Esophagus muscularis mucosa (tissue), 4 donors: ENCODE data around the gene CGB7.

Experiments
- CTCF ChIP-seq, 3 experiments: fragments of 200-600 bp in 2 of 3; fragments of 450-650 bp in 1 of 3; sonication (generic) in 2 of 3; IDR thresholded peaks; one replicate each; pipeline ENCODE4 v1.5.1; 2017 to 2019; ENCODE audit warnings: antibody characterized with exemption in 3 of 3, mild to moderate bottlenecking in 2 of 3, moderate library complexity in 1 of 3
- EP300 ChIP-seq: sonication (generic); formaldehyde crosslinking; IDR thresholded peaks from one replicate; pipeline ENCODE4 v1.6.1; 2017; ENCODE audit warnings: antibody characterized with exemption
- POLR2A ChIP-seq: fragments of 450-650 bp; IDR thresholded peaks from one replicate; pipeline ENCODE4 v1.6.1; 2017; ENCODE audit warnings: antibody characterized with exemption, moderate library complexity, mild to moderate bottlenecking, low read depth
- POLR2AphosphoS5 ChIP-seq, 2 donors: sonication (generic); formaldehyde crosslinking; IDR thresholded peaks; one replicate each; pipeline ENCODE4 v1.6.1; 2017; ENCODE audit warnings: antibody characterized with exemption in 2 of 2

- TF ChIP-seq CTCF (IDR thresholded peaks at IDR 0.05) (no peak), POLR2AphosphoS5 (IDR thresholded peaks at IDR 0.05) (no peak), POLR2A (no peak), EP300 (no peak)
Observed at GRCh38 chr19:49004964-49005614, 52.5 kb downstream of the CGB7 start.
